ENCODE data around the gene TMED6.
"Not testable (repeated sequence)": the region's sequence is repeated elsewhere in the genome, so short reads cannot be mapped to it uniquely, and the experiment has no call there.

TMED6 gene

GRCh38 chr16:69351309-69352027 lies at the start of gene TMED6:
Gene TMED6 (minus strand): TSS chr16:69351786. CDS start chr16:69351753, 33 bp downstream.
- no peak for DNase-seq

GRCh38 chr16:69399361-69399760 lies 47.8 kb upstream of the TMED6 start:
- DNase-seq: no peak

GRCh38 chr16:69397821-69398521 lies 46.4 kb upstream of the TMED6 start:
- no peak for DNase-seq

- no peak for DNase-seq
Observed at GRCh38 chr16:69396187-69397061, 44.8 kb upstream of the TMED6 start.

- DNase-seq: no peak
Observed at GRCh38 chr16:69395859-69396186, 44.2 kb upstream of the TMED6 start.

- no peak for DNase-seq
Observed at GRCh38 chr16:69393898-69394849, 42.6 kb upstream of the TMED6 start.

- no peak for DNase-seq
Observed at GRCh38 chr16:69386596-69386995, 35.0 kb upstream of the TMED6 start.

GRCh38 chr16:69384974-69385373 lies 33.4 kb upstream of the TMED6 start:
- no peak for DNase-seq

- DNase-seq: no peak
Observed at GRCh38 chr16:69382421-69382820, 30.8 kb upstream of the TMED6 start.

- no peak for DNase-seq
Observed at GRCh38 chr16:69381231-69381630, 29.6 kb upstream of the TMED6 start.

- DNase-seq: no peak
Observed at GRCh38 chr16:69378760-69379159, 27.2 kb upstream of the TMED6 start.

GRCh38 chr16:69378036-69378435 lies 26.4 kb upstream of the TMED6 start:
- DNase-seq: no peak

- DNase-seq: no peak
Observed at GRCh38 chr16:69376393-69377059, 24.9 kb upstream of the TMED6 start.

- DNase-seq: no peak
Observed at GRCh38 chr16:69373019-69373418, 21.4 kb upstream of the TMED6 start.

GRCh38 chr16:69371564-69371963 lies 20.0 kb upstream of the TMED6 start:
- no peak for DNase-seq

- no peak for DNase-seq
Observed at GRCh38 chr16:69368866-69369265, 17.3 kb upstream of the TMED6 start.

- no peak for DNase-seq
Observed at GRCh38 chr16:69367980-69368379, 16.4 kb upstream of the TMED6 start.

- no peak for DNase-seq
Observed at GRCh38 chr16:69366431-69366830, 14.8 kb upstream of the TMED6 start.

- no peak for DNase-seq
Observed at GRCh38 chr16:69365901-69366300, 14.3 kb upstream of the TMED6 start.

- no peak for DNase-seq
Observed at GRCh38 chr16:69364088-69364487, 12.5 kb upstream of the TMED6 start.

- no peak for DNase-seq
Observed at GRCh38 chr16:69363281-69363717, 11.7 kb upstream of the TMED6 start.

GRCh38 chr16:69360070-69360469 lies 8.5 kb upstream of the TMED6 start:
- DNase-seq: not testable (repeated sequence)

All from GOT3 (cell line).